ENCODE data around the gene ATP13A1.
"Not testable (repeated sequence)": the region's sequence is repeated elsewhere in the genome, so short reads cannot be mapped to it uniquely, and the experiment has no call there.

GRCh38 chr19:19686119-19686518 is 22.6 kb upstream of the ATP13A1 start:
- TF ChIP-seq, protein P1, sequence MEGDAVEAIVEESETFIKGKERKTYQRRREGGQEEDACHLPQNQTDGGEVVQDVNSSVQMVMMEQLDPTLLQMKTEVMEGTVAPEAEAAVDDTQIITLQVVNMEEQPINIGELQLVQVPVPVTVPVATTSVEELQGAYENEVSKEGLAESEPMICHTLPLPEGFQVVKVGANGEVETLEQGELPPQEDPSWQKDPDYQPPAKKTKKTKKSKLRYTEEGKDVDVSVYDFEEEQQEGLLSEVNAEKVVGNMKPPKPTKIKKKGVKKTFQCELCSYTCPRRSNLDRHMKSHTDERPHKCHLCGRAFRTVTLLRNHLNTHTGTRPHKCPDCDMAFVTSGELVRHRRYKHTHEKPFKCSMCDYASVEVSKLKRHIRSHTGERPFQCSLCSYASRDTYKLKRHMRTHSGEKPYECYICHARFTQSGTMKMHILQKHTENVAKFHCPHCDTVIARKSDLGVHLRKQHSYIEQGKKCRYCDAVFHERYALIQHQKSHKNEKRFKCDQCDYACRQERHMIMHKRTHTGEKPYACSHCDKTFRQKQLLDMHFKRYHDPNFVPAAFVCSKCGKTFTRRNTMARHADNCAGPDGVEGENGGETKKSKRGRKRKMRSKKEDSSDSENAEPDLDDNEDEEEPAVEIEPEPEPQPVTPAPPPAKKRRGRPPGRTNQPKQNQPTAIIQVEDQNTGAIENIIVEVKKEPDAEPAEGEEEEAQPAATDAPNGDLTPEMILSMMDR (IDR thresholded peaks at IDR 0.05), result not testable (repeated sequence)
- TF ChIP-seq POLR2A (IDR thresholded peaks at IDR 0.05), result not testable (repeated sequence)
